Activated CD8-positive, alpha-beta T cell treated with anti-CD3 and anti-CD28 coated beads, Interleukin-2, amount 10 ng/mL, durations not matched to agents 7 days and 5 days (primary cell): Measurements from ENCODE around the gene TMEM109. TPM values are rescaled to one million over a fixed set of nuclear protein-coding genes. Genes with fewer than 3 reads are reported as not detected.

Experiments
- ATAC-seq: fragments of 150-1000 bp; cut with Tn5 transposase; one replicate; pipeline ENCODE4 v1.10.0; 2021; ENCODE audit warnings: moderate library complexity
- CTCF ChIA-PET: fragments of 350-600 bp; sonication (Branson Sonifier 250); formaldehyde crosslinking; loops from one replicate; lab custom pipeline; 2021; ENCODE audit warnings: antibody characterized with exemption; lab: Charles Lee
- POLR2A ChIA-PET: fragments of 350-600 bp; sonication (Branson Sonifier 250); formaldehyde crosslinking; loops from one replicate; lab custom pipeline; 2021; ENCODE audit warnings: antibody characterized with exemption; lab: Charles Lee
- DNase-seq: peaks from one replicate; pipeline ENCODE4 v3.0.0-alpha.2; 2020
- H3K27ac Mint-ChIP-seq: one replicate; pipeline ENCODE4 v1.8.0; 2021; ENCODE audit warnings: mild to moderate bottlenecking, mixed read lengths
- H3K27me3 Mint-ChIP-seq: one replicate; pipeline ENCODE4 v1.8.0; 2021; ENCODE audit warnings: low read depth, mixed read lengths
- H3K36me3 Mint-ChIP-seq: one replicate; pipeline ENCODE4 v1.8.0; 2021; ENCODE audit warnings: low read depth, mixed read lengths
- H3K4me1 Mint-ChIP-seq: one replicate; pipeline ENCODE4 v1.8.0; 2021; ENCODE audit warnings: low read depth, mixed read lengths
- H3K4me3 Mint-ChIP-seq: one replicate; pipeline ENCODE4 v1.8.0; 2021; ENCODE audit warnings: mild to moderate bottlenecking, mixed read lengths
- H3K9me3 Mint-ChIP-seq: one replicate; pipeline ENCODE4 v1.8.0; 2022; ENCODE audit warnings: mixed read lengths; ENCODE audit not compliant: insufficient read depth
- total RNA-seq, 2 experiments: library from RNA; stranded (reverse); gene quantifications; one replicate each; pipeline ENCODE4 v1.2.3, GENCODE V29; 2021

The TMEM109 gene, protein sequence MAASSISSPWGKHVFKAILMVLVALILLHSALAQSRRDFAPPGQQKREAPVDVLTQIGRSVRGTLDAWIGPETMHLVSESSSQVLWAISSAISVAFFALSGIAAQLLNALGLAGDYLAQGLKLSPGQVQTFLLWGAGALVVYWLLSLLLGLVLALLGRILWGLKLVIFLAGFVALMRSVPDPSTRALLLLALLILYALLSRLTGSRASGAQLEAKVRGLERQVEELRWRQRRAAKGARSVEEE
- 100 to 1,000 TPM; 136 to 139 TPM for total RNA-seq

DNA sequence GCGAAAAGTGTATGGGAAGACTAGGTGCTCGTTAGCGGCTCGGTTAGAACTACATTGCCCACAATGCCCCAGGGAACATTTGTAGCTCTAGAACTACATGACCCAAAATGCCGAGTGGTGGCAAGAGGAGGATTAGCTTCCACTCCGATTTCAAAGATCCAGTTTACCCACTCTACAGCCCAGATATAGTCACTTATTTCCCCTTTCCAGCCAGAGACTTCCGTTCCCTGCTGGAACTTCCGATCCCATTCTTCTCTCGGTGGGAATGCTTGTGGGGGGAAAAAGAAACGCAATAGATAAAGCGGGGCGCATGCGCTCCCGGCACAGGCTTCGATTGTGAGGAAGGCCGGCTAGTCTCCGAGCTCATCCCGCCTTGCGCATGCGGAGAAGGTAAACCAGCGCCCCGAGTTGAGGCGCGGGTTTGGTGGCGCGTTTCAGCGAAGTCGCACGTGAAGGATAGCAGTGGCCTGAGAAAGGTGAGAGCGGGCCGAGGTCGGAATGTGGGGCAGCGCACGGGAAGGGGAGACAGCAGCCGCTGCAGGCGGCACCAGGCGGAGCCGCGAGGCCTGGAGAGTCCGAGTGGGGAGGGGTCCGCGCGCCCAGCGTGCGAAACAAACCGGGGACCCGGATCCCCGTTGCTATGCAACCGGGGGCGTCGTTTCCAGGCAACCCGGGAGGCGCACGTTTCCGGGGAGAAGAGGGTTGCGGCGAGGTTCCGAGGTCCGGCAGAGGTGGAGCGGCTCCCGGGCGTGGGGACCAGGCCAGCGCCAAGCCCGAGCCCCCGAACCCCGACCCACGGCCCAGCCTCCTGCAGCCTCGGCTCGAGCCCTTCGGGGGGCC, at the start of gene TMEM109:
Gene TMEM109 (plus strand): TSS at position 366 of the 840 bp plus-strand sequence. CDS start 5,536 bp downstream, outside the sequence.
- H3K27ac Mint-ChIP-seq: peak within 1 kb of the TSS; percentile 96
- peak; percentile 77 for ATAC-seq
- ChIA-PET POLR2A (interaction anchor here (0.6 to 3.1 kb wide), 8 partner anchors 8 to 1751 kb away, joined by 3 to 23 read pairs (median 4); partner anchors contain the start of genes C11orf98, CD5, CSKMT and PRPF19), CTCF (interaction anchor here (0.7 to 4.7 kb wide), 16 partner anchors 10 to 381 kb away, joined by 3 to 31 read pairs (median 7); partner anchors contain the start of genes TMEM132A and VWCE)
- no peaks in the 10 kb centered on the region for H3K9me3 Mint-ChIP-seq
- peak within 1 kb of the TSS; percentile 93 for H3K4me3 Mint-ChIP-seq
- peaks cover 22% of the 10 kb centered on the region for H3K36me3 Mint-ChIP-seq
- peaks cover 2% of the 10 kb centered on the region for H3K27me3 Mint-ChIP-seq
- peaks cover 49% of the 10 kb centered on the region for H3K4me1 Mint-ChIP-seq
- DNase-seq: peak; percentile 92

DNA sequence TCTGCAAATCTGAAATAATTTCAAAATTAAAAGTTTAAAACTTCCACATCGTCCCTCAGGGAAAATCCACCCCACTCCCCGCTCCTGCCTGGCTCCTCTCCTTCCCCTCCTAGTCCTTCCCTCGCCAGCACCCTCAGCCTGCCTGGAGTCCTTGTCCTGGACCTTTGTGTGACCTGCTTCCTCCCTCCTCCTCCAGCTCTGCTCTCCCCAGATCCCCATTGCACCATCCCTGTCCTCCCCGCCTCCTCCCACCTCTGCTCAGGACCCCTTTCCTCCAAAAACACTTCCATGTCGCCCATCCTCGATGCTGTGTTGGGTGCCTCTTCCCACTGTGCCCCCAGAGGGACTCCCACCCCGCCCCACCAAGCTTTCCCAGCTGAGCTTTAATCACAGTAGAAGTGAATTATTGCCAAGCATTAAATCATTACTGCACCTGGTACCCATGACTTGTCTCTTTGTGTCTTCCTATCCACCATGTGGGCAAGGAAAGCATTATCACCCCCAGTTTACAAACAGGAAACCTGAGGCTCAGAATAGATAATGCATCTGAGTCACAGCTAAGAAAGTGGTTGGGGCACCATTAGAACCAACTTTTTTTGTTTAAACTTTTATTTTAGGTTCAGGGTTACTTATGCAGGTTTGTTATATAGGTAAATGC, 49.0 kb upstream of the TMEM109 start:
- Mint-ChIP-seq H3K36me3 (peaks cover 4% of the 10 kb centered on the region), H3K27ac (peak overlapping the region; percentile 16), H3K9me3 (no peaks in the 10 kb centered on the region), H3K4me3 (no peak overlapping the region), H3K27me3 (peaks cover 2% of the 10 kb centered on the region), H3K4me1 (peaks cover 73% of the 10 kb centered on the region)
- ChIA-PET CTCF (interaction anchor here (0.6 to 9.9 kb wide), 6 partner anchors 23 to 265 kb away, joined by 3 to 86 read pairs (median 5); no protein-coding TSS in a partner anchor), POLR2A (interaction anchor here (0.9 to 1.6 kb wide), 2 partner anchors 10 to 22 kb away, joined by 3 to 5 read pairs; partner anchors contain the start of gene PTGDR2)
- ATAC-seq (no peak), DNase-seq (no peak)

DNA sequence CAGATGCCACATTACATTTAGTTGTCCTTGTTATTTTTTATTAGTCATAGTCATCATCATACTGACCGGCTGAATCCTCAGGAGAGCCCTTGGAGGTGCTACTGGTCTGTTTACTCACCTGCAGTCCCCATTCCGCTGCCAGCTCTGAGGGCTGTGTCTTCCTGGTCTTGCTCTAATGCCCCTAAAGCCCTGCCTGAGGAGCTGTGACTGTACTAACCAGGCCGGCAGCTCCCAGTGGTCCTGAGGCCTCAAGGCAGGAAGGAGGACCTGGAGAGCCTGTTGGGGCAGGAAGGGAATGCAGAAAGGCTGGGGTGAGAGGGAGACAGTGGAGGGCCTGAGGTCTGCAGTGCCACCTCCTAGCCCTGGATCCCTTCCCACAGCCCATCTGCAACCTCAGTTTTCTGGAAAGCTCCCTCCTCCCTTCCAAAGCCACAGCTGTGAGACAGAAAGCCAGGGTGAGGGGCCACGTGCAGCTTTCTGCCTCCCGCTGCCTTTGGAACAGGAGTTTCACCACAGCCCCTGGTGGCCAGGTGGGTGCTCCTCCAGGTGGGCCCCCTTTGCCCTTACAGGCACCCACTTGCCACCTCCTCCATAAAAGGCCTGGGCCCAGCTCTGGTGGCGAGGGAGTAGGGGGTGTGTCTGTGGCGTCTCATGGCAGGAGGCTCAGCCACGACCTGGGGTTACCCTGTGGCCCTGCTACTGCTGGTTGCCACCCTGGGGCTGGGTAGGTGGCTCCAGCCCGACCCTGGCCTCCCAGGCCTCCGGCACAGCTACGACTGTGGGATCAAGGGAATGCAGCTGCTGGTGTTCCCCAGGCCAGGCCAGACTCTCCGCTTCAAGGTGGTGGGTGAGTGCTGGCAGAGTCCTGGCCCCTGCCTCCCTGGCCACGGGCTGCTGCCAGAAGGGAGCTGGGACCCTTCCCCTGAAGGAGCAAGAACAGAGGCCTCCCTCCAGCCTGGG, 46.8 kb upstream of the TMEM109 start, which contains the start of gene ZP1:
Gene ZP1 (plus strand): TSS at position 632 of the 960 bp plus-strand sequence. CDS start 20 bp downstream, at position 652.
- H3K4me1 Mint-ChIP-seq: peaks cover 86% of the 10 kb centered on the region
- CTCF ChIA-PET: interaction anchor here (1.0 to 12.6 kb wide), 5 partner anchors 11 to 37 kb away, joined by 3 to 122 read pairs (median 12); partner anchors contain the start of gene PTGDR2
- H3K27me3 Mint-ChIP-seq: peaks cover 2% of the 10 kb centered on the region
- no peaks in the 10 kb centered on the region for H3K9me3 Mint-ChIP-seq
- peak within 1 kb of the TSS; percentile 87 for H3K27ac Mint-ChIP-seq
- H3K36me3 Mint-ChIP-seq: peaks cover 4% of the 10 kb centered on the region
- POLR2A ChIA-PET: interaction anchor here (0.7 to 1.3 kb wide), 3 partner anchors 12 to 30 kb away, joined by 3 to 4 read pairs (median 3); no protein-coding TSS in a partner anchor
- ATAC-seq: no peak
- H3K4me3 Mint-ChIP-seq: peak within 1 kb of the TSS; percentile 61
- DNase-seq: no peak

DNA sequence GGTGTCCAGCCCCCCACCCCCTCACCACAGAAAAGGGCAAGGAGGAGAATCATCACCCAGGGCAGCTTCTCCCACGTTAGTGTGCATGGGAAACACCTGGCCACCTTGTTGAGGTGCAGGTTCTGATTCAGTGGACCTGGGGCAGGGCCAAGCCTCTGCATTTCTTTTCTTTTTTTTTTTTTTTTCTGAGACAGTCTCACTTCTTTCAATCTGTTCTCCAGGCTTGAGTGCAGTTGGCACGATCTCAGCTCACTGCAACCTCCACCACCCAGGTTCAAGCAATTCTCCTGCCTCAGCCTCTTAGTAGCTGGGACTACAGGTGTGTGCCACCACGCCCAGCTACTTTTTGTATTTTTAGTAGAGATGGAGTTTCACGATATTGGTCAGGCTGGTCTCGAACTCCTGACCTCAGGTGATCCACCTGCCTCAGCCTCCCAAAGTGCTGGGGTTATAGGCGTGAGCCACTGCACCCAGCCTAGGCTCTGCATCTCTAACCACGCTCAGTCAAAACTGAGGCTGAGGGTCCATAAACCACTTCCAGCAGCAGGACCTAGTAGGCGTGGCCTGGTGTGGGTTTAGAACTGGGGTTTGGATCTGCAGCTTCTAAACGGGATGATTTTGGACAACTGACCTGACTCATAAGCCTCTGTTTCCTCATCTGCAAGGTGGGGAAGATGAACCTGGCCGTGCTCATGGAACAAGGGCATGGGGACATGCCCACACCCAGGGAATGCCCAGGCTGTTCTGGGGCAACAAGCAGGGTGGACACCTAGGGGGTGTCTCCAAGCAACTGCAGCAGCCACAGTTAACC, 45.9 kb upstream of the TMEM109 start:
- ATAC-seq (peak; percentile 15), DNase-seq (peak; percentile 44)
- peaks cover 94% of the 10 kb centered on the region for H3K4me1 Mint-ChIP-seq
- peak overlapping the region; percentile 87 for H3K27ac Mint-ChIP-seq
- H3K27me3 Mint-ChIP-seq: peaks cover 2% of the 10 kb centered on the region
- peak overlapping the region; percentile 61 for H3K4me3 Mint-ChIP-seq
- POLR2A ChIA-PET: interaction anchor here (0.5 to 1.3 kb wide), 2 partner anchors 31 to 1894 kb away, joined by 3 read pairs; no protein-coding TSS in a partner anchor
- no peaks in the 10 kb centered on the region for H3K9me3 Mint-ChIP-seq
- peaks cover 5% of the 10 kb centered on the region for H3K36me3 Mint-ChIP-seq
- CTCF ChIA-PET: interaction anchor here (0.7 to 12.6 kb wide), 7 partner anchors 12 to 37 kb away, joined by 3 to 122 read pairs (median 6); partner anchors contain the start of gene PTGDR2

DNA sequence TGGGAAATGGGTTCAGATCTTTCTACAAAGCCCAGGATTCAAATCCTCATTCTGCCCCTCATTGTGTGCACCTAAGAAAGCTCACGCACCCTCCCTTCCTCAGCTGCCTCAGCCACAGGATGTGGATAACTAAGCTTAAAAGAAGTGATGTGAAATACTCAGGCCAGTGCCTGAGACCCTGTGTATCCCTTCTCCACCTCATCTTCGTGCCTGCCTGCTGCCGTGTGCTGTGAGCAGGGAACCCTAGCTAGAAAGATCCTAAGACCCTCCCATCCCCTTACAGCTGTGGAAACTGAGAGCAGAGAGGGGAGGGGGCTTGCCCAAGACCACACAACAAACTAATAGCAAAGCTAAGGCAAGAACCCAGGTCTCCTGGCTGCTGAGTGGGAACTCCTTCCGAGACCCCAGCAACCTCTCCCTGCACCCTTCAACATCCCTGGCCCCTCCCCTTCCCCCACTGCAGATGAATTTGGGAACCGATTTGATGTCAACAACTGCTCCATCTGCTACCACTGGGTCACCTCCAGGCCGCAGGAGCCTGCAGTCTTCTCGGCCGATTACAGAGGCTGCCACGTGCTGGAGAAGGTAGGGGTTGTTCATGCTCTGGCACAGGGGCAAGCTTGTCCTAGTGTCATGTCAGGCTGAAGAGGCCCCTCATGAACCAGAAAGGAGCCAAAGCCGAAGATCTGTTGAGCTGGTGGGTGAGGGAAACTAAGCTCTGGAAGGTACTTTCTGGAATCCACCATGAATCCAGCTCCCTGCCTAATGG, 45.1 kb upstream of the TMEM109 start:
- DNase-seq: peak; percentile 64
- peaks cover 2% of the 10 kb centered on the region for H3K27me3 Mint-ChIP-seq
- peaks cover 94% of the 10 kb centered on the region for H3K4me1 Mint-ChIP-seq
- H3K9me3 Mint-ChIP-seq: no peaks in the 10 kb centered on the region
- ATAC-seq: peak; percentile 21
- ChIA-PET POLR2A (interaction anchor here (0.5 to 1.4 kb wide), 2 partner anchors 26 to 1893 kb away, joined by 3 to 5 read pairs; no protein-coding TSS in a partner anchor), CTCF (interaction anchor here (0.7 to 12.6 kb wide), 6 partner anchors 13 to 38 kb away, joined by 3 to 122 read pairs (median 9); partner anchors contain the start of gene PTGDR2)
- peaks cover 6% of the 10 kb centered on the region for H3K36me3 Mint-ChIP-seq
- H3K27ac Mint-ChIP-seq: peak overlapping the region; percentile 87
- peak overlapping the region; percentile 61 for H3K4me3 Mint-ChIP-seq

DNA sequence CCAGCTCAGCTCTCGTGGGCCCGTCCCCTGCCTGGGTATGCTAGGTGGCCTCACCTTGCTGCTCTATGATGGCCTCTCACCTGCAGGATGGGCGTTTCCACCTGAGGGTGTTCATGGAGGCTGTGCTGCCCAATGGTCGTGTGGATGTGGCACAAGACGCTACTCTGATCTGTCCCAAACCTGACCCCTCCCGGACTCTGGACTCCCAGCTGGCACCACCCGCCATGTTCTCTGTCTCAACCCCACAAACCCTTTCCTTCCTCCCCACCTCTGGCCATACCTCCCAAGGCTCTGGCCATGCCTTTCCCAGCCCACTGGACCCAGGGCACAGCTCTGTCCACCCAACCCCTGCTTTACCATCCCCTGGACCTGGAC, 44.5 kb upstream of the TMEM109 start:
- no peak for DNase-seq
- POLR2A ChIA-PET: interaction anchor here (1.4 kb wide), 1 partner anchor 27 kb away, joined by 5 read pairs; no protein-coding TSS in a partner anchor
- CTCF ChIA-PET: interaction anchor here (1.3 to 12.6 kb wide), 5 partner anchors 14 to 38 kb away, joined by 4 to 122 read pairs (median 12); partner anchors contain the start of gene PTGDR2
- H3K36me3 Mint-ChIP-seq: peaks cover 6% of the 10 kb centered on the region
- no peak for ATAC-seq
- no peak overlapping the region for H3K4me3 Mint-ChIP-seq
- H3K27ac Mint-ChIP-seq: peak overlapping the region; percentile 87
- H3K4me1 Mint-ChIP-seq: peaks cover 94% of the 10 kb centered on the region
- H3K27me3 Mint-ChIP-seq: peaks cover 2% of the 10 kb centered on the region
- H3K9me3 Mint-ChIP-seq: no peaks in the 10 kb centered on the region

DNA sequence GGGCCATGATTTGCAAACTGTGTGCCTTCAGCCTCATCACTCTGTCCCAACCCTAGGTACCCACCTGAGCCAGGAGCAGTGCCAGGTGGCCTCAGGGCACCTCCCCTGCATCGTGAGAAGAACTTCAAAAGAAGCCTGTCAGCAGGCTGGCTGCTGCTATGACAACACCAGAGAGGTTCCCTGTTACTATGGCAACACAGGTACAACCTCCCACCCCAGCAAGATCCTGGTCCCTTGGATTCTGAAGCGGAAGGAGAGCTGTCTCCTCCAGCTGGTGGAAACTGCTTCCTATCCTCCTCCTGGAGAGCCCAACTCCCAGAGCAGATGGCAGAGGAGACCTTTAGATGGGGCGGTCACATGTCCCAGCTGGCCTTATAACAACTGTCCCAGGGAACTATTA, 43.7 kb upstream of the TMEM109 start:
- DNase-seq: peak; percentile 52
- Mint-ChIP-seq H3K4me3 (no peak overlapping the region), H3K4me1 (peaks cover 89% of the 10 kb centered on the region), H3K27ac (peak overlapping the region; percentile 87), H3K27me3 (peaks cover 2% of the 10 kb centered on the region), H3K9me3 (no peaks in the 10 kb centered on the region), H3K36me3 (peaks cover 5% of the 10 kb centered on the region)
- ChIA-PET POLR2A (interaction anchor here (0.7 to 1.4 kb wide), 2 partner anchors 28 to 29 kb away, joined by 3 to 5 read pairs; no protein-coding TSS in a partner anchor), CTCF (interaction anchor here (1.0 to 12.6 kb wide), 12 partner anchors 9 to 466 kb away, joined by 3 to 122 read pairs (median 6); partner anchors contain the start of gene PTGDR2)
- peak; percentile 42 for ATAC-seq

DNA sequence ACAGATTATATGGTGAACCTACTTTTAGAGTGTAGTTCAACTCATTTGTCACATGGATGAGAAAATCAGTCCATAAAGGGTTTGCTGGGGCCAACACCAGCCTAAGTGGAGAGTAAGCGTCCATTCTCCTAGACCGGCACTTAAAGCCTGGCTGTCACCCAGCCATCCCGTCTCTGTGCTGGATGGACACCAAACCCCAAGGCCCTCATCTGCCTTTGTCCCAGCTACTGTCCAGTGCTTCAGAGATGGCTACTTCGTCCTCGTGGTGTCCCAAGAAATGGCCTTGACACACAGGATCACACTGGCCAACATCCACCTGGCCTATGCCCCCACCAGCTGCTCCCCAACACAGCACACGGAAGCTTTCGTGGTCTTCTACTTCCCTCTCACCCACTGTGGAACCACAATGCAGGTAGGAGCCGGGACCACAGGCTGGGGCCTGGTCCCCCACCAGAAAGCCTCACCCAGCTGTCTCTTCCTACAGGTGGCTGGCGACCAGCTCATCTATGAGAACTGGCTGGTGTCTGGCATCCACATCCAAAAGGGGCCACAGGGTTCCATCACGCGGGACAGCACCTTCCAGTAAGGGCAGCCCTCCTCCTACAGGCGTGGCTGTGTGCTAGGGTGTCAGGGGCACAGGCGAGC, 43.1 kb upstream of the TMEM109 start:
- DNase-seq (peak; percentile 47), ATAC-seq (peak; percentile 38)
- Mint-ChIP-seq H3K27me3 (no peaks in the 10 kb centered on the region), H3K4me3 (peak overlapping the region; percentile 47), H3K4me1 (peaks cover 86% of the 10 kb centered on the region), H3K9me3 (no peaks in the 10 kb centered on the region), H3K27ac (peak overlapping the region; percentile 87), H3K36me3 (peaks cover 4% of the 10 kb centered on the region)
- POLR2A ChIA-PET: interaction anchor here (0.7 to 1.4 kb wide), 4 partner anchors 29 to 38 kb away, joined by 3 to 4 read pairs (median 4); no protein-coding TSS in a partner anchor
- CTCF ChIA-PET: interaction anchor here (0.5 to 12.6 kb wide), 14 partner anchors 8 to 465 kb away, joined by 3 to 122 read pairs (median 4); partner anchors contain the start of gene PTGDR2
